Measurements from ENCODE around the gene SLC8B1. TPM values are rescaled to one million over a fixed set of nuclear protein-coding genes. Genes with fewer than 3 reads are reported as not detected.
A peak's percentile ranks its signal among the peaks of the same experiment; 100 is the strongest.

The SLC8B1 gene
- total RNA-seq (2014; rRNA removed; shearing (Covaris generic); ENCODE audit: low replicate concordance): 5.9 and 9.0 TPM in 2 replicates

DNA sequence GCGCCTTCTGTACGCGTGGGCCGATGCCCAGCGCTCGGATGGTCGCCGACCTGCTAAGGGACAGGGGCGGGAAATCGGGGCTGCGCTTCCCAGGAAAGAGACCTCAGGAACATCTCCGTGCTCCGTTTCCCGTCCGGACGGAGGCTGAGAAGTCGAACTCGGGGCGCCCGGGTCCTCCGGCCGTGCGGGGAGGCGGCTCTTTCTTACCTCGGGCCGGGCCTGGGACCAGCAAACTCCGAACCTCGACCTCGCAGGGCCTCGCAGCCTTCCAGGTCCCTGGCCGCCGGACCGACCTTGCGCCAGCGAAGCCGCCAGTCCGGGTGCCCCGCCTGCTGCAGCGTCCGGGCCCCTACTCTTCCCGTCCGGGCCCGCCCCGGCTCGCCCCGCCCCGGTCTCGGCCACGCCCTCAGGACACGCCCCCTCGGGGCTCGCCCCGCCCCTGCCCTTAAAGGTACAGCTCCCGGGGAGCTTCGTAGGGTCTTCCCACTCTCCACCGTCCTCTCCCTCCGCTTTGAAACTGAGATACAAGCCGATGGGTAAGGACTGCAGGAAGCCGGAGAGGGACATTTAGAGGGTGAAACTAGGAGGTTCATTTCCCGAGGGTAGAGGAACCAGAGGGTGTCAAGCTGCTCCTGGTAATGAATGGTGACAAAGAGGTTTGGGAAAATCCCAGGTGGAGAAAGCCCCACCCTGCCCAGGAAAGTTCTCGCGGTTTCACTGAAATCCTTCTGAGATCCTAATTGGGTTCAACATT, at the start of gene SLC8B1:
Gene SLC8B1, minus strand, starts transcription at position 324 of the 754 bp plus-strand sequence. CDS start 2,231 bp downstream, outside the sequence.
- no peaks in the 10 kb centered on the region for H3K36me3 ChIP-seq (ENCODE audit: insufficient read depth, low read length)
- H3K9me3 ChIP-seq (ENCODE audit: low read length): no peaks in the 10 kb centered on the region
- peak within 1 kb of the TSS; percentile 62 for H3K4me3 ChIP-seq (ENCODE audit: low read length)
- H3K4me2 ChIP-seq (ENCODE audit: low read depth, low read length, poor library complexity, severe bottlenecking): peak within 1 kb of the TSS; percentile 61
- peak; percentile 91 for DNase-seq
- H4K20me1 ChIP-seq (ENCODE audit: insufficient read depth, low read depth, low read length): no peaks in the 10 kb centered on the region
- H2AFZ ChIP-seq (ENCODE audit: low read length): peak within 1 kb of the TSS; percentile 67; the same call in 1 of the 2 replicates
- no peaks in the 10 kb centered on the region for H3K27me3 ChIP-seq (ENCODE audit: low read length)
- peaks cover 15% of the 10 kb centered on the region for H3K4me1 ChIP-seq (ENCODE audit: low read length)
- no peak within 1 kb of the TSS for H3K27ac ChIP-seq (ENCODE audit: low read length)
- no peaks in the 10 kb centered on the region for H3K9me2 ChIP-seq (replicated peaks; ENCODE audit: insufficient read depth, low read length)
- no peaks in the 10 kb centered on the region for H3K79me2 ChIP-seq (ENCODE audit: low read length)
- peak within 1 kb of the TSS; percentile 65 for H3K9ac ChIP-seq (ENCODE audit: low read length)

DNA sequence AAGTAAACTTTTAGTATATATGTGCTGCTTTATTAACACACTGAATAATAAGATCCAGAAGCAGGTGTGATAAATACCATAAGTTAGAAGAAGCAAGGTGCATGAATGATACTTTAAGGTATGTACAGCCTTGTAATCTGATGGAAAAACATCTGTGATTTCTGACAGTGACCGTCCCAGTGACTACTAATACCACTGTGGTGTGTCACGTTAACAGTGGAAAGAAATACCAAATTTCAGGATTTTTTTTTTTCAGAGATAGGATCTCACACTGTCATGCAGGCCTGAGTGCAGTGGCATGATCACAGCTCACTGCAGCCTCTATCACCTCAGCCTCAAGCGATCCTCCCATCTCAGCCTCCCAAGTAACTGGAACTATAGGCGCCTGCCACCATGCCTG, 47.3 kb upstream of the SLC8B1 start:
- H3K36me3 ChIP-seq (ENCODE audit: insufficient read depth, low read length): no peaks in the 10 kb centered on the region
- no peak for DNase-seq
- H2AFZ ChIP-seq (ENCODE audit: low read length): no peak overlapping the region
- no peaks in the 10 kb centered on the region for H3K9me3 ChIP-seq (ENCODE audit: low read length)
- H3K27ac ChIP-seq (ENCODE audit: low read length): no peak overlapping the region
- no peaks in the 10 kb centered on the region for H3K4me1 ChIP-seq (ENCODE audit: low read length)
- H4K20me1 ChIP-seq (ENCODE audit: insufficient read depth, low read depth, low read length): no peaks in the 10 kb centered on the region
- no peak overlapping the region for H3K9ac ChIP-seq (ENCODE audit: low read length)
- no peaks in the 10 kb centered on the region for H3K9me2 ChIP-seq (replicated peaks; ENCODE audit: insufficient read depth, low read length)
- no peak overlapping the region for H3K4me2 ChIP-seq (ENCODE audit: low read depth, low read length, poor library complexity, severe bottlenecking)
- H3K27me3 ChIP-seq (ENCODE audit: low read length): no peaks in the 10 kb centered on the region
- no peak overlapping the region for H3K4me3 ChIP-seq (ENCODE audit: low read length)
- H3K79me2 ChIP-seq (ENCODE audit: low read length): no peaks in the 10 kb centered on the region

DNA sequence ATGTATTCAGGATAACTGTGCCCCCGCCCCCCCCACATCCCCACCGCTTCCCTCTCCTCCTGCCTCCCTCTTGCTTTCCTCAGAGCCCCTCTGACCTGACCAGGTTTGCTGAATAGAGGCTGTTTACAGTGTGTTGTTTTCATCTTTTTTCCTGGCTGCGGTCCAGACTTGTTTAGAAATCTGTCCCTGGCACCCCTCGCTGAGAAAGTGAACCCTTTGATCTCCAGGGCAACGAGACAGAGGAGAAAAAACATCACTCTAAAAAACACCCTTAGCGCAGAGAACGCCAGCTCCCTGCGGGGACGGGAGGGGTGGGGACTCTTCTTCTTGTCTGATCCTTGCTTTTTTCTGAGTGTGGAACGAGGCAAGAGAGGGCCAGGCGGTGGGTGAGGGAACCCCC, 46.3 kb upstream of the SLC8B1 start:
- no peak for DNase-seq
- H3K4me2 ChIP-seq (ENCODE audit: low read depth, low read length, poor library complexity, severe bottlenecking): no peak overlapping the region

DNA sequence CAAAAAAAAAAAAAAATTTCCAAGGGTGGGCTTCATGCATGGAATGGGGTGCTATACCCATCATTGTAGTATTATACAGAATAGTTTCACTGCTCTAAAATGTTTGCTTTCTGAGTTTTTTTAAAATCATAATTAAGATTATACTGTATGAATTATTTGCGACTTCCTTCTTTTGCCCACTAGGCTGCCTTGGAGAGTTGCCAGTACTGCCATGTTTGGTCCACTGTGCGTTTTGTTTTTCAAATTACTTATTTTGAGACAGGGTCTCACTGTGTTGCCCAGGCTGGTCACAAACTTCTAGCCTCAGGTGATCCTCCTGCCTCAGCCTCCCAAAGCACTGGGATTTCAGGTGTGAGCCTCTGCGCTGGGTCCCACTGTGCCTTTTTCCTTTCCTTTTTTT, 43.4 kb upstream of the SLC8B1 start:
- no peak overlapping the region for H3K27ac ChIP-seq (ENCODE audit: low read length)
- H3K36me3 ChIP-seq (ENCODE audit: insufficient read depth, low read length): 0 out of 2 replicates have a peak, but pooled peaks cover 2% of the 10 kb centered on the region
- H3K4me3 ChIP-seq (ENCODE audit: low read length): no peak overlapping the region
- no peaks in the 10 kb centered on the region for H3K9me3 ChIP-seq (ENCODE audit: low read length)
- H3K9ac ChIP-seq (ENCODE audit: low read length): no peak overlapping the region
- H3K4me1 ChIP-seq (ENCODE audit: low read length): no peaks in the 10 kb centered on the region
- H4K20me1 ChIP-seq (ENCODE audit: insufficient read depth, low read depth, low read length): no peaks in the 10 kb centered on the region
- no peaks in the 10 kb centered on the region for H3K9me2 ChIP-seq (replicated peaks; ENCODE audit: insufficient read depth, low read length)
- H2AFZ ChIP-seq (ENCODE audit: low read length): no peak overlapping the region
- no peak for DNase-seq
- H3K79me2 ChIP-seq (ENCODE audit: low read length): no peaks in the 10 kb centered on the region
- H3K4me2 ChIP-seq (ENCODE audit: low read depth, low read length, poor library complexity, severe bottlenecking): no peak overlapping the region
- no peaks in the 10 kb centered on the region for H3K27me3 ChIP-seq (ENCODE audit: low read length)

More for the DNA sequence above, 46.3 kb upstream of the SLC8B1 start:
- no peak overlapping the region for H2AFZ ChIP-seq (ENCODE audit: low read length)
- no peaks in the 10 kb centered on the region for H3K79me2 ChIP-seq (ENCODE audit: low read length)
- H3K9ac ChIP-seq (ENCODE audit: low read length): no peak overlapping the region
- H3K27ac ChIP-seq (ENCODE audit: low read length): no peak overlapping the region
- H4K20me1 ChIP-seq (ENCODE audit: insufficient read depth, low read depth, low read length): no peaks in the 10 kb centered on the region
- H3K27me3 ChIP-seq (ENCODE audit: low read length): no peaks in the 10 kb centered on the region
- no peaks in the 10 kb centered on the region for H3K9me3 ChIP-seq (ENCODE audit: low read length)
- no peaks in the 10 kb centered on the region for H3K9me2 ChIP-seq (replicated peaks; ENCODE audit: insufficient read depth, low read length)
- H3K4me1 ChIP-seq (ENCODE audit: low read length): no peaks in the 10 kb centered on the region
- no peak overlapping the region for H3K4me3 ChIP-seq (ENCODE audit: low read length)
- 0 out of 2 replicates have a peak, but pooled peaks cover 2% of the 10 kb centered on the region for H3K36me3 ChIP-seq (ENCODE audit: insufficient read depth, low read length)

DNA sequence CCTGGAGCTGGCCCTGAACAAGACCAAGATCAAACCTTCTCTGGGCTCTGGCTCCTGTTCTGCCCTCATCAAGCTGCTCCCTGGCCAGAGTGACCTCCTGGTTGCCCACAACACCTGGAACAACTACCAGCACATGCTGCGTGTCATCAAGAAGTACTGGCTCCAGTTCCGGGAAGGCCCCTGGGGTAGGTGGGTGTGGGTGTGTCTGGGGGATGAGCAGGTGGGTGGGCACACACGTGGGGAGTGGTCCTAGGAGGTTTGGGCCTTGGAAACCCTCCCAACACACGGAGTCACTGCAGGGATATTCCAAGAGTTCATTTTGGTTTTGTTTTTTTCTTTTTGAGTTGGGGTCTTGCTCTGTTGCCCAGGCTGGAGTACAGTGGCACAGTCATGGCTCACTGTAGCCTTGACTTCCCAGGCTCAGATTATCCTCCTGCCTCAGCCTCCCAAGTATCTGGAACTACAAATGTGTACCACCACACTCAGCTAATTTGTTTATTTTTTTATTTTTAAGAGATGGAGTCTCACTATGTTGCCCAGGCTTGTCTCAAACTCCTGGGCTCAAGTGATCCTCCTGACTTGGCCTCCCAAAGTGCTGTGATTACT, 40.0 kb upstream of the SLC8B1 start:
- Histone ChIP-seq H4K20me1 (ENCODE audit: insufficient read depth, low read depth, low read length) (no peaks in the 10 kb centered on the region), H3K9ac (ENCODE audit: low read length) (no peak overlapping the region), H3K79me2 (ENCODE audit: low read length) (no peaks in the 10 kb centered on the region), H3K36me3 (ENCODE audit: insufficient read depth, low read length) (0 out of 2 replicates have a peak, but pooled peaks cover 2% of the 10 kb centered on the region), H2AFZ (ENCODE audit: low read length) (no peak overlapping the region), H3K27ac (ENCODE audit: low read length) (no peak overlapping the region), H3K4me2 (ENCODE audit: low read depth, low read length, poor library complexity, severe bottlenecking) (no peak overlapping the region), H3K4me1 (ENCODE audit: low read length) (no peaks in the 10 kb centered on the region; the same call in 1 of the 2 replicates), H3K9me3 (ENCODE audit: low read length) (no peaks in the 10 kb centered on the region), H3K27me3 (ENCODE audit: low read length) (no peaks in the 10 kb centered on the region), H3K9me2 (replicated peaks; ENCODE audit: insufficient read depth, low read length) (no peaks in the 10 kb centered on the region), H3K4me3 (ENCODE audit: low read length) (no peak overlapping the region)
- DNase-seq: no peak

DNA sequence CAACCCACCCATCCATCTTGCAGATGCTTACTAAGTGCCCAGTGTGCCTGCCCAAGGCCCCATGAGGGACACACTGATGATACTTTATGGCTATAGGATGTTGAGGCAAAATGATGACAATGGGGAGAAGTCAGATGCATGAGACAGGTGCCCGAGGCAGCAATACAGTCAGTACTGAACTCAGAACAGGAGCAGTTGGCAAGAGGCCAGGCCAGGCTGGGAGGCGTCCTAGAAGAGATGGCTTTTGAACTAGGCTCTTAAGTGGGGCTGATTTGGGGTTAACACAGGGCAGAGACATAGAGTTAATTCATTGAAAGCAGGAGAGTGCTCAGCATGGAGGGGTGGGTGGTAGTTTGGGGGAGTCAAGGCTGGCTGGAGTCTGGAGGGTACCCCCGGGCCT, 39.1 kb upstream of the SLC8B1 start:
- Histone ChIP-seq H3K36me3 (ENCODE audit: insufficient read depth, low read length) (0 out of 2 replicates have a peak, but pooled peaks cover 2% of the 10 kb centered on the region), H3K9me3 (ENCODE audit: low read length) (no peaks in the 10 kb centered on the region), H3K27me3 (ENCODE audit: low read length) (no peaks in the 10 kb centered on the region), H2AFZ (ENCODE audit: low read length) (no peak overlapping the region), H3K27ac (ENCODE audit: low read length) (no peak overlapping the region), H3K9ac (ENCODE audit: low read length) (no peak overlapping the region), H3K4me1 (ENCODE audit: low read length) (no peaks in the 10 kb centered on the region; the same call in 1 of the 2 replicates), H3K79me2 (ENCODE audit: low read length) (no peaks in the 10 kb centered on the region), H3K9me2 (replicated peaks; ENCODE audit: insufficient read depth, low read length) (no peaks in the 10 kb centered on the region), H4K20me1 (ENCODE audit: insufficient read depth, low read depth, low read length) (no peaks in the 10 kb centered on the region), H3K4me3 (ENCODE audit: low read length) (no peak overlapping the region), H3K4me2 (ENCODE audit: low read depth, low read length, poor library complexity, severe bottlenecking) (no peak overlapping the region)
- no peak for DNase-seq

DNA sequence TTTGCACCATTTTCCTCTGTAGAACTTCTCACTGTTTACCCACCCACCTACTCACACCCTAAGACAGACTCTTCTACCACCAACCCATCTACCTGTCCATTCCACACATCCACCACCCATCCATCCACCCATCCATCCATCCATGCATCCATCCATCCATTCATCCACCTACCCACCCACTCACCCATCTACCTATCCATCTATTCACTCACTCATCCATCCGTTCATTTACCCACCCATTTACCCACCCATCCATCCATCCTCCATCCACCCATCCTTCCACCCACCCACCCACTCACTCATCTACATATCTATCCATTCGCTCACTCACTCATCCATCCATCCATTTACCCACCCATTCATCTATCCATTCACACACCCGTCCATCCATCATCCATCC, 38.5 kb upstream of the SLC8B1 start:
- H3K9me2 ChIP-seq (replicated peaks; ENCODE audit: insufficient read depth, low read length): no peaks in the 10 kb centered on the region
- no peak overlapping the region for H3K4me2 ChIP-seq (ENCODE audit: low read depth, low read length, poor library complexity, severe bottlenecking)
- H3K4me3 ChIP-seq (ENCODE audit: low read length): no peak overlapping the region
- no peak overlapping the region for H3K9ac ChIP-seq (ENCODE audit: low read length)
- no peaks in the 10 kb centered on the region; the same call in 1 of the 2 replicates for H3K4me1 ChIP-seq (ENCODE audit: low read length)
- no peaks in the 10 kb centered on the region for H3K27me3 ChIP-seq (ENCODE audit: low read length)
- H3K36me3 ChIP-seq (ENCODE audit: insufficient read depth, low read length): 0 out of 2 replicates have a peak, but pooled peaks cover 2% of the 10 kb centered on the region
- H3K27ac ChIP-seq (ENCODE audit: low read length): no peak overlapping the region
- no peaks in the 10 kb centered on the region for H3K9me3 ChIP-seq (ENCODE audit: low read length)
- no peak overlapping the region for H2AFZ ChIP-seq (ENCODE audit: low read length)
- no peak for DNase-seq
- no peaks in the 10 kb centered on the region for H3K79me2 ChIP-seq (ENCODE audit: low read length)
- no peaks in the 10 kb centered on the region for H4K20me1 ChIP-seq (ENCODE audit: insufficient read depth, low read depth, low read length)

DNA sequence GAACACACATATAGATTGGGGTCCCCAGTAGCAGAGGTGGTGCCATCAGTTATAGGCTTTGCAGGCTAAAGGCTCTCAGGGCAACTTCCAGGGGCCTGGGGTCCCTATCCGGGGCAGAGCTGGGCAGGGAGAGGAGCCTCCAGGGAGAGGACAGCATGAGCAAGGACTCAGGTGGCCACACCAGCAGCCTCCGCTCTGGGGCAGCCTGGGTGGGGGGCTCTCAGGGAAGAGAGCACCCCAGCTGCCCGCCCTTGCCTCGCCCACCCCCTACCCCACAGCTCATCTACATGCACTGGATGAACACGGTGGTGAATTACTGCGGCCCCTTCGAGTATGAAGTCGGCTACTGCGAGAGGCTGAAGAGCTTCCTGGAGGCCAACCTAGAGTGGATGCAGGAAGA, 37.5 kb upstream of the SLC8B1 start:
- peaks cover 5% of the 10 kb centered on the region; the same call in 1 of the 2 replicates for H3K79me2 ChIP-seq (ENCODE audit: low read length)
- H3K27me3 ChIP-seq (ENCODE audit: low read length): no peaks in the 10 kb centered on the region
- H3K9me3 ChIP-seq (ENCODE audit: low read length): no peaks in the 10 kb centered on the region
- DNase-seq: no peak
- H3K9ac ChIP-seq (ENCODE audit: low read length): no peak overlapping the region
- H3K4me1 ChIP-seq (ENCODE audit: low read length): peaks cover 3% of the 10 kb centered on the region; the same call in 1 of the 2 replicates
- H3K4me2 ChIP-seq (ENCODE audit: low read depth, low read length, poor library complexity, severe bottlenecking): no peak overlapping the region
- H3K27ac ChIP-seq (ENCODE audit: low read length): no peak overlapping the region
- no peaks in the 10 kb centered on the region for H4K20me1 ChIP-seq (ENCODE audit: insufficient read depth, low read depth, low read length)
- H3K9me2 ChIP-seq (replicated peaks; ENCODE audit: insufficient read depth, low read length): no peaks in the 10 kb centered on the region
- H3K36me3 ChIP-seq (ENCODE audit: insufficient read depth, low read length): 0 out of 2 replicates have a peak, but pooled peaks cover 2% of the 10 kb centered on the region
- no peak overlapping the region for H3K4me3 ChIP-seq (ENCODE audit: low read length)
- H2AFZ ChIP-seq (ENCODE audit: low read length): no peak overlapping the region

All from Karpas-422 (cell line).